Spleen (tissue), 7 donors: ENCODE measurements around the gene SLC24A3.

Experiments
- POLR2A ChIP-seq, 3 donors: fragments of 450-650 bp; IDR thresholded peaks; one replicate each; pipeline ENCODE4 v1.5.1; 2017; ENCODE audit warnings: antibody characterized with exemption in 3 of 3, mild to moderate bottlenecking in 1 of 3
- TF ChIP-seq, protein P1 (sequence below), 11 experiments: fragments of 200-600 bp in 7 of 11; fragments of 450-650 bp in 4 of 11; sonication (generic) in 4 of 11; IDR thresholded peaks in 8 of 11; conservative IDR thresholded peaks in 3 of 11; 1 replicate in 7 of 11; 2 replicates in 4 of 11; pipeline versions ENCODE4 v1.4.0 to v1.8.0; 2016 to 2021; ENCODE audit warnings: antibody characterized with exemption in 11 of 11, inconsistent platforms in 4 of 11, mild to moderate bottlenecking in 1 of 11
- donor health status: DM: no; HTN: no; CAD: no; lungs with moderate emphysema.
- donor health status: DM: no; HTN: no; CAD: no.
- donor health status: DM: no; HTN: no; CAD: no.

DNA sequence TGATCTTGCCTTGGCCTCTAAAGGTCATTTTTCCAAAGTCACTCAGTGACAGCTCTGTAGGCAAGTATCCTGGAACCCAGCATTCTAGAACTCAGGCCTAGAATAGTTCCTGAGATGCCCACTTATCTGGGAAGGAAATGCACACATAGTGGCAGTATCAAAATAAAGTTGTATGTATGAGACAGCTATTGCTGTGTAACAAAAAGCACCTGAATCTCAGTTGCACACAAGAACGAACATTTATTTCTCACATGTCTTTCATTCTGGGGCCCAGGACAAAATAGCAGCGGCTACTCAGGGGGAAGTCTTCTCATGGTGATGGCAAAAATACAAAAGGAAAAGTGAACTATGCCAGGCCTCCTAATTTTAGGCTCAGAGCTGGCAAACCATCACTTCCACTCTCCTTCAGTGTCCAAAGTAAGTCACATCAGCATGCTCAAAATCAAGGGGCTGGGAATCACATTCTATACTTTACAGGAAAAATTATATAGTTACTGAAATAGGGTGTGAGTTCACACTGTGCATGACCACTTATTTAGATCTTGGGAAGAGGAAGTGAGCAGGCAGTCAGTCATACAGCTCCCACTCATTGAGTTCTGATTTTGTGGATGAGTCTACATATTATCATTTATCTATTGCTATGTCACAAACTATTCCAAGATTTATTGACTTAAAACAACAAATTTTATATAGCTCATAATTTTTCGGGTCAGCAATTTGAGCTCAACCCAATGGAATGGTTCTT lies 412.0 kb downstream of the SLC24A3 start:
- TF ChIP-seq, protein P1, sequence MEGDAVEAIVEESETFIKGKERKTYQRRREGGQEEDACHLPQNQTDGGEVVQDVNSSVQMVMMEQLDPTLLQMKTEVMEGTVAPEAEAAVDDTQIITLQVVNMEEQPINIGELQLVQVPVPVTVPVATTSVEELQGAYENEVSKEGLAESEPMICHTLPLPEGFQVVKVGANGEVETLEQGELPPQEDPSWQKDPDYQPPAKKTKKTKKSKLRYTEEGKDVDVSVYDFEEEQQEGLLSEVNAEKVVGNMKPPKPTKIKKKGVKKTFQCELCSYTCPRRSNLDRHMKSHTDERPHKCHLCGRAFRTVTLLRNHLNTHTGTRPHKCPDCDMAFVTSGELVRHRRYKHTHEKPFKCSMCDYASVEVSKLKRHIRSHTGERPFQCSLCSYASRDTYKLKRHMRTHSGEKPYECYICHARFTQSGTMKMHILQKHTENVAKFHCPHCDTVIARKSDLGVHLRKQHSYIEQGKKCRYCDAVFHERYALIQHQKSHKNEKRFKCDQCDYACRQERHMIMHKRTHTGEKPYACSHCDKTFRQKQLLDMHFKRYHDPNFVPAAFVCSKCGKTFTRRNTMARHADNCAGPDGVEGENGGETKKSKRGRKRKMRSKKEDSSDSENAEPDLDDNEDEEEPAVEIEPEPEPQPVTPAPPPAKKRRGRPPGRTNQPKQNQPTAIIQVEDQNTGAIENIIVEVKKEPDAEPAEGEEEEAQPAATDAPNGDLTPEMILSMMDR (IDR thresholded peaks at IDR 0.05 in 8 of 11, conservative IDR thresholded peaks at IDR 0.05 in 3 of 11), result no peak
- TF ChIP-seq POLR2A (IDR thresholded peaks at IDR 0.05), result no peak
